Osteoblast (primary cell): Measurements from ENCODE around the gene GPRIN2. TPM values are rescaled to one million over a fixed set of nuclear protein-coding genes. Genes with fewer than 3 reads are reported as not detected.

Experiments
- DNase-seq: peaks from one replicate; pipeline ENCODE4 v3.0.0; 2011; ENCODE audit warnings: low spot score, mixed read lengths; ENCODE audit not compliant: insufficient read length; ENCODE audit errors: missing footprints
- H2AFZ ChIP-seq: 2 replicates; pipeline ENCODE4 v1.6.0; 2011; ENCODE audit warnings: mild to moderate bottlenecking, low read length
- H3K27ac ChIP-seq: 2 replicates; pipeline ENCODE4 v1.5.1; 2011; ENCODE audit warnings: mild to moderate bottlenecking, low read depth, low read length, moderate library complexity
- H3K27me3 ChIP-seq: 2 replicates; pipeline ENCODE4 v1.6.0; 2012; ENCODE audit warnings: mild to moderate bottlenecking, control low read depth, inconsistent platforms, low read length, moderate library complexity; ENCODE audit not compliant: insufficient read depth
- H3K36me3 ChIP-seq: 2 replicates; pipeline ENCODE4 v1.5.1; 2011; ENCODE audit warnings: mild to moderate bottlenecking, low read length, control low read depth, moderate library complexity; ENCODE audit not compliant: insufficient read depth
- H3K4me1 ChIP-seq: 2 replicates; pipeline ENCODE4 v1.5.1; 2011; ENCODE audit warnings: mild to moderate bottlenecking, low read length, control low read depth, moderate library complexity; ENCODE audit not compliant: insufficient read depth
- H3K4me2 ChIP-seq: 2 replicates; pipeline ENCODE4 v1.6.0; 2011; ENCODE audit warnings: mild to moderate bottlenecking, low read length; ENCODE audit not compliant: insufficient read depth
- H3K4me3 ChIP-seq: fragments of 200-600 bp; sonication (generic); 3 replicates; pipeline ENCODE4 v1.5.1; 2012; ENCODE audit warnings: mild to moderate bottlenecking, low read length, inconsistent platforms; ENCODE audit not compliant: insufficient read depth
- H3K79me2 ChIP-seq: 2 replicates; pipeline ENCODE4 v1.6.0; 2012; ENCODE audit warnings: mild to moderate bottlenecking, low read length, control low read depth, inconsistent platforms; ENCODE audit not compliant: insufficient read depth
- H3K9me3 ChIP-seq: 2 replicates; pipeline ENCODE4 v1.5.1; 2011; ENCODE audit warnings: low read depth, low read length, control low read depth
- H4K20me1 ChIP-seq: 2 replicates; pipeline ENCODE4 v1.6.0; 2012; ENCODE audit warnings: mild to moderate bottlenecking, low read length, control low read depth; ENCODE audit not compliant: insufficient read depth
- CTCF ChIP-seq: IDR thresholded peaks from 2 replicates; pipeline ENCODE4 v1.5.1; 2011; ENCODE audit warnings: mild to moderate bottlenecking, low read depth, low read length, moderate library complexity; ENCODE audit errors: extremely low read depth
- total RNA-seq: library from RNA; depleted of rRNA; stranded (reverse); fragments of >200 nt; gene quantifications from 2 replicates; pipeline ENCODE4 v1.2.3, GENCODE V29; 2012

Gene GPRIN2
- total RNA-seq, 1 donor = not detected

GRCh38 chr10:46539596-46540411, 16.7 kb downstream of the GPRIN2 start:
- Histone ChIP-seq H3K9me3 (no peaks in the 10 kb centered on the region), H3K4me1 (peaks cover 10% of the 10 kb centered on the region), H3K36me3 (no peaks in the 10 kb centered on the region), H3K79me2 (no peaks in the 10 kb centered on the region), H2AFZ (peak overlapping the region; percentile 72), H3K27ac (peak overlapping the region; percentile 67), H3K27me3 (peaks cover 23% of the 10 kb centered on the region), H3K4me2 (peak overlapping the region; percentile 49), H3K4me3 (no peak overlapping the region), H4K20me1 (no peaks in the 10 kb centered on the region)
- DNase-seq = peak; percentile 96
- no peak for TF ChIP-seq CTCF

GRCh38 chr10:46538717-46539426, 17.6 kb downstream of the GPRIN2 start:
- DNase-seq = no peak
- H4K20me1 ChIP-seq = no peaks in the 10 kb centered on the region
- H3K27ac ChIP-seq = no peak overlapping the region
- no peak overlapping the region for H2AFZ ChIP-seq
- no peaks in the 10 kb centered on the region for H3K79me2 ChIP-seq
- H3K4me1 ChIP-seq = peaks cover 10% of the 10 kb centered on the region
- peaks cover 23% of the 10 kb centered on the region for H3K27me3 ChIP-seq
- H3K9me3 ChIP-seq = no peaks in the 10 kb centered on the region
- no peaks in the 10 kb centered on the region for H3K36me3 ChIP-seq
- H3K4me2 ChIP-seq = no peak overlapping the region
- no peak for TF ChIP-seq CTCF
- H3K4me3 ChIP-seq = no peak overlapping the region

- peaks cover 23% of the 10 kb centered on the region for H3K27me3 ChIP-seq
Observed at GRCh38 chr10:46538155-46538554, 18.3 kb downstream of the GPRIN2 start.

More at GRCh38 chr10:46538155-46538554, 18.3 kb downstream of the GPRIN2 start:
- Histone ChIP-seq H4K20me1 (no peaks in the 10 kb centered on the region), H2AFZ (no peak overlapping the region), H3K4me3 (no peak overlapping the region), H3K36me3 (no peaks in the 10 kb centered on the region), H3K79me2 (no peaks in the 10 kb centered on the region), H3K4me2 (no peak overlapping the region), H3K9me3 (no peaks in the 10 kb centered on the region), H3K27ac (no peak overlapping the region), H3K4me1 (peaks cover 10% of the 10 kb centered on the region)
- DNase-seq = no peak
- no peak for TF ChIP-seq CTCF
